Measurements from ENCODE around the gene RANBP3L.

DNA sequence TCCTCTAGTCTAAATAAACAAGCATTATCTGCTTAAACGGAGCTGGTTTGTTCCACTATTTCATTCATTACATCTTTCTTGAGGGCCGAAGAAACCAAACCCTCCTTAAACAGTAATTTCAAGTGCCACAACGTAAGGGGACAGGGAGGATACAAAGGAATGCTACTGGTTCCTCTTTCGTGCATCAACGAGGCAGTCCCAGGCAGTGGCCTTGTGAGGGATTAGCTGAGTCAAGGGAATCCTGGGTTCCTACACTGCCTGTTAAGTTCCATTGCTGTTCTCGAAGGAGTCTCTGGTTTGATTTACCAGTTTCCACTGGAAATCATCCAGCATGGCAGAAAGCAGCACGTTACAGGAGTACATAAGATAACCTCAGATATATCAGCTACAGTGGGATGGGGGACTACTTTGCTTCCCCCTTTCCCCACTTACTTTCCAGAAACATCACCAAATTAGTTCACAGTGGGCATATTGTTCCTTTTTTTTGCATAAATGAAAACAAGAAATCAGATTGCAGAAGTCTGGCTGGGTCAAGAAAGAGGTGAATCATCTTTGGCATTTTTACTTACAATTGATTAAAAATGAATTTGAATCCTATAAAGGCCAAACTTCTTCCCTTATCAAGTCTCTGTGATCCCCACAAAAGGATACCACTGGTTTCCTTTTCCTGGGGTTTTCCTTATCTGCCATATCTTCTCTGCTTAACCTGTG lies 2.5 kb upstream of the RANBP3L start:
- TF ChIP-seq, protein P1, sequence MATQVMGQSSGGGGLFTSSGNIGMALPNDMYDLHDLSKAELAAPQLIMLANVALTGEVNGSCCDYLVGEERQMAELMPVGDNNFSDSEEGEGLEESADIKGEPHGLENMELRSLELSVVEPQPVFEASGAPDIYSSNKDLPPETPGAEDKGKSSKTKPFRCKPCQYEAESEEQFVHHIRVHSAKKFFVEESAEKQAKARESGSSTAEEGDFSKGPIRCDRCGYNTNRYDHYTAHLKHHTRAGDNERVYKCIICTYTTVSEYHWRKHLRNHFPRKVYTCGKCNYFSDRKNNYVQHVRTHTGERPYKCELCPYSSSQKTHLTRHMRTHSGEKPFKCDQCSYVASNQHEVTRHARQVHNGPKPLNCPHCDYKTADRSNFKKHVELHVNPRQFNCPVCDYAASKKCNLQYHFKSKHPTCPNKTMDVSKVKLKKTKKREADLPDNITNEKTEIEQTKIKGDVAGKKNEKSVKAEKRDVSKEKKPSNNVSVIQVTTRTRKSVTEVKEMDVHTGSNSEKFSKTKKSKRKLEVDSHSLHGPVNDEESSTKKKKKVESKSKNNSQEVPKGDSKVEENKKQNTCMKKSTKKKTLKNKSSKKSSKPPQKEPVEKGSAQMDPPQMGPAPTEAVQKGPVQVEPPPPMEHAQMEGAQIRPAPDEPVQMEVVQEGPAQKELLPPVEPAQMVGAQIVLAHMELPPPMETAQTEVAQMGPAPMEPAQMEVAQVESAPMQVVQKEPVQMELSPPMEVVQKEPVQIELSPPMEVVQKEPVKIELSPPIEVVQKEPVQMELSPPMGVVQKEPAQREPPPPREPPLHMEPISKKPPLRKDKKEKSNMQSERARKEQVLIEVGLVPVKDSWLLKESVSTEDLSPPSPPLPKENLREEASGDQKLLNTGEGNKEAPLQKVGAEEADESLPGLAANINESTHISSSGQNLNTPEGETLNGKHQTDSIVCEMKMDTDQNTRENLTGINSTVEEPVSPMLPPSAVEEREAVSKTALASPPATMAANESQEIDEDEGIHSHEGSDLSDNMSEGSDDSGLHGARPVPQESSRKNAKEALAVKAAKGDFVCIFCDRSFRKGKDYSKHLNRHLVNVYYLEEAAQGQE (IDR thresholded peaks at IDR 0.05; ENCODE audit: borderline replicate concordance) = no peak
- TF ChIP-seq, protein P2, sequence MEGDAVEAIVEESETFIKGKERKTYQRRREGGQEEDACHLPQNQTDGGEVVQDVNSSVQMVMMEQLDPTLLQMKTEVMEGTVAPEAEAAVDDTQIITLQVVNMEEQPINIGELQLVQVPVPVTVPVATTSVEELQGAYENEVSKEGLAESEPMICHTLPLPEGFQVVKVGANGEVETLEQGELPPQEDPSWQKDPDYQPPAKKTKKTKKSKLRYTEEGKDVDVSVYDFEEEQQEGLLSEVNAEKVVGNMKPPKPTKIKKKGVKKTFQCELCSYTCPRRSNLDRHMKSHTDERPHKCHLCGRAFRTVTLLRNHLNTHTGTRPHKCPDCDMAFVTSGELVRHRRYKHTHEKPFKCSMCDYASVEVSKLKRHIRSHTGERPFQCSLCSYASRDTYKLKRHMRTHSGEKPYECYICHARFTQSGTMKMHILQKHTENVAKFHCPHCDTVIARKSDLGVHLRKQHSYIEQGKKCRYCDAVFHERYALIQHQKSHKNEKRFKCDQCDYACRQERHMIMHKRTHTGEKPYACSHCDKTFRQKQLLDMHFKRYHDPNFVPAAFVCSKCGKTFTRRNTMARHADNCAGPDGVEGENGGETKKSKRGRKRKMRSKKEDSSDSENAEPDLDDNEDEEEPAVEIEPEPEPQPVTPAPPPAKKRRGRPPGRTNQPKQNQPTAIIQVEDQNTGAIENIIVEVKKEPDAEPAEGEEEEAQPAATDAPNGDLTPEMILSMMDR (IDR thresholded peaks at IDR 0.05; ENCODE audit: poor library complexity, severe bottlenecking) = no peak
- TF ChIP-seq TAF1 (IDR thresholded peaks at IDR 0.05; ENCODE audit: low read depth) = no peak
- no peak for TF ChIP-seq EZH2 (IDR thresholded peaks at IDR 0.05; ENCODE audit: borderline replicate concordance, insufficient read depth, low read length, poor library complexity, severe bottlenecking)
